HepG2 (cell line): Measurements from ENCODE around the gene MLX. TPM values are rescaled to one million over a fixed set of nuclear protein-coding genes. Genes with fewer than 3 reads are reported as not detected.
A peak's percentile ranks its signal among the peaks of the same experiment; 100 is the strongest.

Experiments used
- AHDC1 ChIP-seq: sonication (generic); formaldehyde crosslinking; IDR thresholded peaks from 2 replicates; pipeline ENCODE4 v1.5.1; 2020; ENCODE audit warnings: mild to moderate bottlenecking, missing genetic modification reagents, borderline replicate concordance
- BRD4 ChIP-seq: sonication (generic); formaldehyde crosslinking; IDR thresholded peaks from 2 replicates; pipeline ENCODE4 v1.4.0; 2020; ENCODE audit warnings: missing genetic modification reagents
- HMGXB3 ChIP-seq: sonication (generic); formaldehyde crosslinking; IDR thresholded peaks from 2 replicates; pipeline ENCODE4 v1.4.0; 2020; ENCODE audit warnings: missing genetic modification reagents, borderline replicate concordance
- JUN ChIP-seq: sonication (generic); formaldehyde crosslinking; IDR thresholded peaks from 2 replicates; pipeline ENCODE4 v1.4.0; 2020; ENCODE audit warnings: mild to moderate bottlenecking, missing genetic modification reagents
- NFE2 ChIP-seq: sonication (generic); formaldehyde crosslinking; IDR thresholded peaks from 2 replicates; pipeline ENCODE4 v1.4.0; 2020; ENCODE audit warnings: missing genetic modification reagents
- SMAD9 ChIP-seq: sonication (generic); formaldehyde crosslinking; IDR thresholded peaks from 2 replicates; pipeline ENCODE4 v1.5.1; 2020; ENCODE audit warnings: mild to moderate bottlenecking, missing genetic modification reagents
- STAT6 ChIP-seq: sonication (generic); formaldehyde crosslinking; IDR thresholded peaks from 2 replicates; pipeline ENCODE4 v1.4.0; 2020; ENCODE audit warnings: missing genetic modification reagents, mild to moderate bottlenecking, borderline replicate concordance
- ZBTB43 ChIP-seq: sonication (generic); formaldehyde crosslinking; conservative IDR thresholded peaks from 2 replicates; pipeline ENCODE4 v1.4.0; 2020; ENCODE audit warnings: missing genetic modification reagents
- ZNF224 ChIP-seq: sonication (generic); formaldehyde crosslinking; IDR thresholded peaks from 2 replicates; pipeline ENCODE4 v1.5.0; 2020; ENCODE audit warnings: mild to moderate bottlenecking, missing genetic modification reagents
- ZNF597 ChIP-seq: sonication (generic); formaldehyde crosslinking; IDR thresholded peaks from 2 replicates; pipeline ENCODE4 v1.5.0; 2020; ENCODE audit warnings: missing genetic modification reagents
- ZNF644 ChIP-seq: IDR thresholded peaks from 2 replicates; pipeline ENCODE4 v1.6.1; 2016; ENCODE audit warnings: low read depth
- ZNF749 ChIP-seq: sonication (generic); formaldehyde crosslinking; IDR thresholded peaks from 2 replicates; pipeline ENCODE4 v1.8.0; 2022; ENCODE audit warnings: mild to moderate bottlenecking, missing genetic modification reagents, moderate library complexity, borderline replicate concordance
- polyA plus RNA-seq, 8 experiments: library from polyadenylated mRNA; depleted of rRNA in 3 of 8; stranded (reverse) in 7 of 8; unstranded in 1 of 8; fragments of >200 nt; fragmentation: Illumina TruSeq in 4 of 8; extraction: Trizol in 4 of 8; gene quantifications; 2 replicates each; pipeline versions ENCODE4 v1.2.1 to v1.2.3, GENCODE V29; 2011 to 2016; ENCODE audit warnings: low read depth in 4 of 8, missing spikeins in 1 of 8, mixed read lengths in 1 of 8; ENCODE audit not compliant: insufficient read depth in 1 of 8
- total RNA-seq, 5 experiments: library from RNA; depleted of rRNA; stranded (reverse); fragments of >200 nt; fragmentation: Illumina TruSeq; extraction: Trizol; gene quantifications; 2 replicates each; pipeline ENCODE4 v1.2.3, GENCODE V29; 2016; ENCODE audit warnings: low read depth in 1 of 5

The MLX gene
- total and polyA plus RNA-seq, 2 of the 13 experiments (the other 11 are each of a cell fraction or from before 2014, with no cell fraction given), result 38.9 to 74.4 TPM

- TF ChIP-seq ZNF644 (no peak), ZBTB43 (CRISPR knock-in tag) (peak; percentile 73; the same call in 1 of the 2 replicates), SMAD9 (CRISPR knock-in tag) (no peak; the same call in 1 of the 2 replicates), AHDC1 (CRISPR knock-in tag) (peak; percentile 52; the same call in 1 of the 2 replicates), NFE2 (CRISPR knock-in tag) (no peak), ZNF597 (CRISPR knock-in tag) (0 out of 2 replicates have a peak, but pooled peaks have one; percentile 66), STAT6 (CRISPR knock-in tag) (no peak), HMGXB3 (CRISPR knock-in tag) (peak; percentile 88), ZNF224 (CRISPR knock-in tag) (no peak), JUN (CRISPR knock-in tag) (peak; percentile 68; the same call in 1 of the 2 replicates), ZNF749 (CRISPR knock-in tag) (peak; percentile 83; the same call in 1 of the 2 replicates), BRD4 (CRISPR knock-in tag) (peak; percentile 91)
Observed at GRCh38 chr17:42554250-42555121, 12.4 kb upstream of the MLX start (continued).
